ENCODE data around the gene MORN4.

- TF ChIP-seq CTCF (IDR thresholded peaks at IDR 0.05), result no peak
- TF ChIP-seq POLR2A (IDR thresholded peaks at IDR 0.05), result no peak
These were observed 31.1 kb upstream of the MORN4 start for GRCh38 chr10:97664282-97664850.
